Loucy (cell line): ENCODE results near the gene PUDP.

Experiments
- EZH2phosphoT487 ChIP-seq: fragments of 200-600 bp; IDR thresholded peaks from 2 replicates; pipeline ENCODE4 v1.6.1; 2018; ENCODE audit warnings: antibody characterized with exemption, mild to moderate bottlenecking, moderate library complexity, borderline replicate concordance
- TF ChIP-seq, protein P1 (sequence below): fragments of 200-600 bp; sonication (generic); conservative IDR thresholded peaks from 2 replicates; pipeline ENCODE4 v1.5.1; 2014; ENCODE audit warnings: mild to moderate bottlenecking, antibody characterized with exemption, low read length

- TF ChIP-seq, protein P1, sequence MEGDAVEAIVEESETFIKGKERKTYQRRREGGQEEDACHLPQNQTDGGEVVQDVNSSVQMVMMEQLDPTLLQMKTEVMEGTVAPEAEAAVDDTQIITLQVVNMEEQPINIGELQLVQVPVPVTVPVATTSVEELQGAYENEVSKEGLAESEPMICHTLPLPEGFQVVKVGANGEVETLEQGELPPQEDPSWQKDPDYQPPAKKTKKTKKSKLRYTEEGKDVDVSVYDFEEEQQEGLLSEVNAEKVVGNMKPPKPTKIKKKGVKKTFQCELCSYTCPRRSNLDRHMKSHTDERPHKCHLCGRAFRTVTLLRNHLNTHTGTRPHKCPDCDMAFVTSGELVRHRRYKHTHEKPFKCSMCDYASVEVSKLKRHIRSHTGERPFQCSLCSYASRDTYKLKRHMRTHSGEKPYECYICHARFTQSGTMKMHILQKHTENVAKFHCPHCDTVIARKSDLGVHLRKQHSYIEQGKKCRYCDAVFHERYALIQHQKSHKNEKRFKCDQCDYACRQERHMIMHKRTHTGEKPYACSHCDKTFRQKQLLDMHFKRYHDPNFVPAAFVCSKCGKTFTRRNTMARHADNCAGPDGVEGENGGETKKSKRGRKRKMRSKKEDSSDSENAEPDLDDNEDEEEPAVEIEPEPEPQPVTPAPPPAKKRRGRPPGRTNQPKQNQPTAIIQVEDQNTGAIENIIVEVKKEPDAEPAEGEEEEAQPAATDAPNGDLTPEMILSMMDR: no peak
- no peak for TF ChIP-seq EZH2phosphoT487
Observed at GRCh38 chrX:7127056-7127455, 20.9 kb downstream of the PUDP start.
